Activated CD8-positive, alpha-beta memory T cell treated with anti-CD3 and anti-CD28 coated beads for 1 hour (primary cell): ENCODE data around the gene ABCA1.
"Not testable (repeated sequence)": the region's sequence is repeated elsewhere in the genome, so short reads cannot be mapped to it uniquely, and the experiment has no call there.

ENCODE experiments used
- DNase-seq, 2 donors: peaks; one replicate each; pipeline ENCODE4 v3.0.0-alpha.2; 2020; ENCODE audit warnings: low read depth in 1 of 2; ENCODE audit errors: extremely low read depth in 1 of 2

Gene ABCA1, protein sequence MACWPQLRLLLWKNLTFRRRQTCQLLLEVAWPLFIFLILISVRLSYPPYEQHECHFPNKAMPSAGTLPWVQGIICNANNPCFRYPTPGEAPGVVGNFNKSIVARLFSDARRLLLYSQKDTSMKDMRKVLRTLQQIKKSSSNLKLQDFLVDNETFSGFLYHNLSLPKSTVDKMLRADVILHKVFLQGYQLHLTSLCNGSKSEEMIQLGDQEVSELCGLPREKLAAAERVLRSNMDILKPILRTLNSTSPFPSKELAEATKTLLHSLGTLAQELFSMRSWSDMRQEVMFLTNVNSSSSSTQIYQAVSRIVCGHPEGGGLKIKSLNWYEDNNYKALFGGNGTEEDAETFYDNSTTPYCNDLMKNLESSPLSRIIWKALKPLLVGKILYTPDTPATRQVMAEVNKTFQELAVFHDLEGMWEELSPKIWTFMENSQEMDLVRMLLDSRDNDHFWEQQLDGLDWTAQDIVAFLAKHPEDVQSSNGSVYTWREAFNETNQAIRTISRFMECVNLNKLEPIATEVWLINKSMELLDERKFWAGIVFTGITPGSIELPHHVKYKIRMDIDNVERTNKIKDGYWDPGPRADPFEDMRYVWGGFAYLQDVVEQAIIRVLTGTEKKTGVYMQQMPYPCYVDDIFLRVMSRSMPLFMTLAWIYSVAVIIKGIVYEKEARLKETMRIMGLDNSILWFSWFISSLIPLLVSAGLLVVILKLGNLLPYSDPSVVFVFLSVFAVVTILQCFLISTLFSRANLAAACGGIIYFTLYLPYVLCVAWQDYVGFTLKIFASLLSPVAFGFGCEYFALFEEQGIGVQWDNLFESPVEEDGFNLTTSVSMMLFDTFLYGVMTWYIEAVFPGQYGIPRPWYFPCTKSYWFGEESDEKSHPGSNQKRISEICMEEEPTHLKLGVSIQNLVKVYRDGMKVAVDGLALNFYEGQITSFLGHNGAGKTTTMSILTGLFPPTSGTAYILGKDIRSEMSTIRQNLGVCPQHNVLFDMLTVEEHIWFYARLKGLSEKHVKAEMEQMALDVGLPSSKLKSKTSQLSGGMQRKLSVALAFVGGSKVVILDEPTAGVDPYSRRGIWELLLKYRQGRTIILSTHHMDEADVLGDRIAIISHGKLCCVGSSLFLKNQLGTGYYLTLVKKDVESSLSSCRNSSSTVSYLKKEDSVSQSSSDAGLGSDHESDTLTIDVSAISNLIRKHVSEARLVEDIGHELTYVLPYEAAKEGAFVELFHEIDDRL (N-terminal part only)

DNA sequence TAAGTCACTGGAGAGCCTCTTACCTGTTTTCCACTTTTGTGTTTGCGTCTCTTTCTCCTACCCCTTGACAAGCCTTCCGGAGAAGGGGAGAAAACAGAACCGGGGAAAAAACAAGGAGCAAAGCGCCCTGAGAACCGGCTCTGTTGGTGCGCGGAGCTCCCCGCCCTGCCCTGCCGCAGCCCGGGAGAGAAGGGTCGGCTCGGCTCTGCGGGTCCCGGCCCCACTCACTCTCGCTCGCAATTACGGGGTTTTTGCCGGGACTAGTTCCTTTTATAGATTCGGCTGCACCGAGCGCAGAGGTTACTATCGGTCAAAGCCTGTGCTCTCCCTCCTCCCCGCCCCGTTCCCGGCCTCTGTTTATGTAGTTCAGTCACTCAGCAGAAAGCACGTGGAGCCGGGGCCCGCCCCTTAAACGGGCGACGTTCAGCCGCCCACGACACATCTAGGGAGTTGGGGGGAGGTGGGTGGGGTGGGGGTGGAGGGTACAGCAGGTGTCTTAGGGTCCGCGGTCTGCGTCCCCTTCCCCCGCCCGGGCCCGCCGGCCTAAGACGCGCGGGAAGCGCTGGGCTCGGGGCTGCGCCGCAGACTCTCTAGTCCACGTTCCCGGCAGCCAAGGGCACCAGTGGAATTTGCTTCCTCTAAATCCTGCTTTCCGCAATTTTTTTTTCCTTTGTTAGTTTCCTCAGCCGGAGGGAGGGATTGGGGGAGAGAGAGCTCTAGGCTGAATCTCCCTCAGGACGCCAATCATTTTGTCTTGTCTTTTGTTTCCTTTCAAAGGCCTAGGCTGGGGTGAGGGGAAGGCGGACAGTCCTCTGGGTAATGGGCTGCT is at the start of gene ABCA1:
Gene ABCA1 (minus strand): TSS at position 244 of the 829 bp plus-strand sequence. CDS start 24,476 bp downstream, outside the sequence.
- DNase-seq: peak; percentile 33 to 40

DNA sequence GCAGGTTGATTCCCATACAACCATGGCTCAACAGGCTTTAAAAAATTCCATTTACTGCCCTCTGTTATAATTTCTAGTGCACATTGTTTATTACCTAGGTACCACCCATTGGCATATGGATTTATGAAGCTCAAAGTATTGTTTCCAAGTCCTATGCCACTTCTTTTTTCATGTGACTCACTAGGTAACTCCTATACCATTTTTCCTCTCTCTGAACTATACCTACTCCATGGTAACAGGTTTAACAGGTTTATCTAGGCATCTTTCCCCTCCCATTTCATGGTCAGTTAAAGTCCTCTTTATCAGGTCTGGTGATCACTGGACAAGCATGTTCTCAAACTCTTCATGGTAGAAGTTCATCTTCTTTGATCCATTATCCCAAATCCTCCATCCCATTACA is 49.6 kb upstream of the ABCA1 start:
- DNase-seq: no peak

DNA sequence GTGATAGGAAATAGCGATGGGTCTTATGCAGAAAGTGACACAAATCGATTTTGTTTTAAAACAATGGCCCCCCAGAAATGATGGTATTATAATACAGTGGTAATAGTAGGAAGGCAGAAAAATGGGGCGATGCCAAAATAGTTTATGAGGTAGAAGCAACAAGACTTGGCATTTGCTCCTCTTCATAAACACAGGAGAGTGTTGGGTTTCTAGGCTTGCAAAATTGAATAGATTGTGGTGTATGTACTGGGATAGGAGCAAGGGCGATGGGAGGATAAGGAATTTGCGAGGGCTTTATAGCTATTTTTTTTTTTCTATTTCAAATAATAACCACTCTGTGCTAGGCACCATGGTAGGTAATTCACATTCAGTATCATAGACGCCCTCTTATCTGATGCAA is 49.2 kb upstream of the ABCA1 start:
- no peak for DNase-seq

DNA sequence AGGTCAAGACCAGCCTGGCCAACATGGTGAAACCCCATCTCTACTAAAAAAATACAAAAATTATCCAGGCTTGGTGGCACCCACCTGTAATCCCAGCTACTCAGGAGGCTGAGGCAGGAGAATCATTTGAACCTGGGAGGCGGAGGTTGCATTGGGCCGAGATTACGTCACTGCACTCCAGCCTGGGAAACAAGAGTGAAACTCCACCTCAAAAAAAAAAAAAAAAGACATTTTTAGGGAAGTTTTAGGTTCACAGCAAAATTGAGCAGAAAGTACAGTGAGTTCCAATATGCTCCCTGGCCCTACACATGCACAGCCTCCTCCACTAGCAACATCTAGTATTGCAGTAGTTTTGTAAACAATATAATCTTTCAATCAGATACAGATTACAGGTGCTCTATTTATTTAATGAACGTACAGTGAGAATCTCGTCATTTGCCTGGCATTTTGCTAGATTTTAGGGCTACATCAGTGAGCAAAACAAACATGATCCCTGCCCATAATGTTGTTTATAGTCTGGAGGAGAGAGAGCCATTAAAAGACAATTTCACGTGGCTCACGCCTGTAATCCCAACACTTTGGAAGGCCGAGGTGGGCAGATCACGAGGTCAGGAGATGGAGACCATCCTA is 48.1 kb upstream of the ABCA1 start:
- not testable (repeated sequence) for DNase-seq

DNA sequence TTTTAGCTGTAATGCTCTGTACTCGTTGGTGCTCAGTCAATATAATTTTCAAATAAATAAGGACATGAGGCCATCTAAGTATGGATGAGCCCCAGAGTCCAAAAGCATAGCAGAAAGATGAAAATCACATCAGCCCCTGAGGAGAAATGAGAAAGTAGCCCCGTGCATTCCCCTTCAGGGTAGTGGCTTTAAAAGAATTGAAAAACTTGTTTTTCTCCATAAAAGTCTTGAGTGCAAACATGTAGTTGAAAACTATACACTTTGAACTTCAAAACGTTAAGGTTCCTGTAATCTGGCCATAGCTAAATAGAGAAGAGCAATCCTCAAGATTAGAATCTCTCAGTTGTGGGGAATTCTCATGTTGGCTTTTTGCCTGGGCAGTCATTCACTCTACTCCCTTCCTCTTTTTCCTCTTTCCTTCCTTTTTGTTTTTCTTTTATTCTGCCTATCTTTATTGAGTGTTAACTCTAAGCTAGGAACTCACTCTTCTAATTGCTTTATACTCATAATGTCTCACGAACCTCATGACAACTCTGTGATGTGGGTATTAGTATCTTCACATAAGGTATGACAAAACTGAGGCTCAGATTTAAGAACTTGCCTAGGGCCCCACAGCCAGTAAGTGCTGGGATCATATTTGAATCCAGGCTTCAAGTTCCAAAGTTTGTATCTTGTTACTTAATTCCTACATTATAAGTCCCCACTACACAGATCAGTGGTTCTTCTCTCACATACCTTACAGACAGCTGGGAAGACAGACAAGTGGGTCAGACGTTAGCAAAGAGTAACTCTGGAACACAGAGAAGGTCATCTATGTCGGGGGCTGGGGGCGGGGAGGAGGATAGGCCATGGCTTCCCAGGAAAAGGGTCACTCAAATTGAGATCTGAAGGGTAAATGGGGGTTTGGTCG is 46.4 kb upstream of the ABCA1 start:
- no peak for DNase-seq

DNA sequence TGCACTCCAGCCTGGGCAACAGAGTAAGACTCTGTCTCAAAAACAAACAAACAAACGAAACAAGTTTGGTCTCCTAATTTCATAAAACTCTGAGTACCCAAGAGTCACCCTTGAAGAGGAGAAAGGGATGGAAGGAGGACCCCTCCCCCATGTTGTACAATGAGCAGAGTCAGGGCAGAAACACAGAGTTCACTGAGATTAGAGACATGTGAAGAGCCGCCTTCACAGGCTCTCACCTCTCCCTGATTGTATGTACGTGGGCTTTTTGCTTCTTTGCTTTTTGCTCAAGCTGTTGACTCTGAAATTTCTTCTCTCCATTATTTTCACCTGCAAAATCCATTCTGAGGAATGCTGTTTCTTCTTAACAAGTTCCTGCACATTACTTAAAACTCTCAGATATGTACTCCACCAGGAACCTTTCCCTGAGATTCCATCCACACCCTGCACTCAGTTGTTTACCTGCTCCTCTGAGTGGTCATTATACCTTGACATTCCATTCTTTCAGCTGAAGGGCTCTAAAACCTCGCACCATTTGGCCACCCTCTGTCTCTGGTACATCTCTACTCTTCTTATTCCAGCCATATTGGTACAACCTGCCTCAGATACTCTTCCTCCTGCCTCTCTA is 44.4 kb upstream of the ABCA1 start:
- DNase-seq: no peak

DNA sequence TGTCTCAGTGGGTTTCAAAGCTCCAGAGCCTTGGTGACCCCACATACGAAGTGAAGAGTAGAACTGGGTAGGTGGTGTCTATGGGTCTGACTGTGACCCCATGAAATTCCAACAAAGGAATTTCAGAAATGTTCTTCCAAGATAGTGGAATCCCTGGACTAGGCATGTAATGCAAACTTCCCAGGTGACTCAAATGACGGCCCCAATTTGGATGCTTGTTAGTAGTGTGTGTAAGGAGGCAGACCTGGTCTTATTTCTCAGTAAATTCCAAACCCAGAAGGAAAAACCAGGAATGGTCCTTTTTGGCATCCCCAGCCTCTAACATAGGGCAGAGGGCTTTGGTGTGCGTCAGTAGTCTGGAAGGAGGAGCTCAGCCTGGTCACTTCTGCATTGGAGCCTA is 43.6 kb upstream of the ABCA1 start:
- no peak for DNase-seq

DNA sequence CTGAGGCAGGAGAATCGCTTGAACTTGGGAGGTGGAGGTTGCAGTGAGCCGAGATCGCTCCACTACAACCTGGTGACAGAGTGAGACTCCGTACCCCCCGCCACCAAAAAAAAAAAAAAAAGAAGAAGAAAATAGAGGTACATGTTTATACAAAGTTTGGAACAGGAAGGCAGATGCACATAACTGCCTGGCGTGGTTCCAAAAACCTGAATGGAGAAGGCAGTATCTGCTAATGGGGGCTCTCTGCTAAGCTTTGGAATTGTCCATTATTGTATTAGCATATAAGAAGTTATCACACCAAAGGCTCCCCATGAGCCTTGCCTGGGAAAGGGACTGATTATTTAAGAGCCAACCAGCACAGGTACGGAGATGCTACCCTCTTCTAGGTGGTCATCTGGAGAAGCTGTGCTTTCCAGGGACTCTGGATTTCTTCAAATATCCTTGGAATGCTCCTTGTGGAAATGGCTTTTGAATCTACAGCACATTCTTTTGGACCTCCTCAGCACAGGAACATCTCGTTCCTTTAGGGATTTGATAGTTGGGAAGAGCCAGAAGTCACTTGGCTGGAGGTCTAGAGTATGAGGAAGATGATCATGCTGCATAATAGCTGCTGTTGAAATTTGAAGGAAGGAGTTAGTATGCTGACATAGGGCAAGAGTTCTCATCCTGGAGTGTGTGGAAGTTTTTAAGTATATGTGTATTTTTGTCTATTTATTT is 42.5 kb upstream of the ABCA1 start:
- no peak for DNase-seq

DNA sequence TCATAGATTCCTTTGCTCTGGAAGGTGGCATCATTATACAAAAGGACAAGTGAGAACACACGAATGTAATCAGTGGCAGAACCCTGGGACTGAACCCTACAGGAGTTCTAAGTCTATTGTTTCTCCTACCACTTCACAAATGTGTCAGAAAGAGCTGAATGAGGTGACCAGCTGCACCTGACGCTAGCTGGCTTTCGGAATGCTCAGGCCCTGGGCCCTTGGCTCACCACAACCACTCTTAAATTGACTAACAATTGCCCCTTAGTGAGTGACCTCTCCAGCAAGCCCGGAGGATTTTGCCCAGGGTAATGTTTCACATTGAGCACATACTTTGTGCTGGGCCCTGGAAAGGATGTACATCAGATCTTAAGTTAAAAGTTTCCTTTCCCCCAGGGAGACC is 41.2 kb upstream of the ABCA1 start:
- no peak for DNase-seq

DNA sequence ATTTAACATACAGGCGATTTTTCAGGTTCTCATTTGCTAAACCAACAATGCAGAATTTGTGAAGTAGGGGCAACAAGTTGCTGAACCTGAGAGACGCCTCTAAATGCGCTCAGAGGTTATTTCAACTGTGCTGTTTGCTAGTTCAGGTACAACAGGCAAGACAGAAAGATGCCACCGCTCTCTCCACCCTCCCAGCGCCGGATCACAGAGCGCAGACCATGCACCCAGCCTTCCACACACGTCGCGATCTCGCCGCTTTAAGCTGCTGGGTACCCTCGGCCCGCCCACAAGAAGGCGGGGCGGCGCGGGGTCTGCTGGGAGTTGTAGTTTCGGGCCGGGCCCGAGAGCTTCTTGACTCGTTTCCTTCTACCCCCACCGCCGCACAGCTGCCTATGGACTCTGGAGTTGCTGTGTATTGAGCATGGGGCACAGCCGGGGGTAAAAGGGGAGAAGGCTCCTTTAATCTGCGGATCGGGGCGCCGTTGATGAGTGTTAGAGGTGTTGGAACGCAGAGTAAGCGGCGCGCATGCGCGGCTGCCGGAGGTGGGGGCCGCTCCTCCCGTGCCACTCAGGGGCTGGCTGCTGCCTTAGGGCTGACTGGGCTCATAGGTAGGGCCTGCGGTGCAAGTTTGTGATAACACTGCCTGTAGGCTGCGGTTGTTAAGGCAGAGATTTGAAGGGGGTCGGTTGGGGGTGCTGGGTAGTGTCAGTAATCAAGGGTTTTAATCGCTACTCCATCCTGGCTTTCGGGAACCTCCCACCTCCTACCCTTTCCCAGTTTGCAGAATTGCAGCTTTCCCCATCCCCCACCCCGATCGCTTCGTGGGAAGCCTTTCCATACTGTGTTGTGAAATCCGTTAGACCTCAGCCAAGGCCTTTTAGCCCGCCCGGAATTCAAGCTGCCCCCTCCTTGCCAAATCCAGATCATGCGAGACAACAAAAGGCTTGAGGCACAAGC is 40.3 kb upstream of the ABCA1 start:
- DNase-seq: peak; percentile 55 to 76

DNA sequence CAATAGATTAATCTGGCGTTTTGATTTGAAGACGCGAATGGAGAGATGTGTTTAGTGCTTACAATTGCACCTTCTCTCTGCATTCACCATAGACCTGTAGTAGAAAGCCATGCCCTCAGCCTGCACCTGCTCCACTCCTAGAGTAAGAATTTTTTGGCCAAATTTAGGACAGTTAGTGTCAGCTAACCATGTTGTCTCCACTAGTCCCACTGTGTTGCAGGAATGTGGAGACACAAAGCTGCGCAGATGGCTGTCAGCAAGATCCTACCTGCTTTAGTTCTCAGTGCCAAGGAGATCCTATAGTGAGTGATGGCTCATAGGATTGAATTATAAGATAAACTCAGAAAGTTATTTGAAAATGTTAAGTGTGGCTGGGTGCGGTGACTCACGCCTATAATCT is 35.1 kb upstream of the ABCA1 start:
- DNase-seq: no peak

DNA sequence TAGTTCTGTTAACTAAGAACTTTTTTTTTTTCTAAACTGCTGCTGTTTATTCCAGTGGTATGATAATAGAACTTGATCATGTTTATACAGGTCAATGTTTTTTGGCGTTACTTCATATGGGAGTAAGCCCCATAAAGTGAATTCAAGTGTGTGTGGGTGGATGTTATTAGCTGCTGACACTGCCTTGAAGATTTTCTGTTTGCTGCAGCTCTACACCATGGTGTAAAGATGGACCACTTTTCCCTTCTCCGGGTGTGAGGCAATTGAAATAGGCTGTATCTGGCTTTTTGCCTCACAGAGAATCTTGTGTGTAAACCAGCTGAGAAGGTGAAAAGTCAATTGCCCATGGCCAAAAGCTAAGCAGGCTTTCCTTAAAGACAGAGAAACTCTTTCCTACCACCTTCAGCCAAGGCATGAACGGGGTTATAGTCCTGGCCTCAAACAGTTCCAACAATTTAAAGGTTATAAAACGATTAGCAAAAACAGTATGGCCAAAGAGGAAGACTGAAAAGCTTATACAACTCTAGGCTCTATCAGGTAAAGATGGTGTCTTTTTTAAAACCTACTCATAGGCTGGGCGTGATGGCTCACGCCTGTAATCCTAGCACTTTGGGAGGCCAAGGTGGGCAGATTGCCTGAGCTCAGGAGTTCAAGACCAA is 33.9 kb upstream of the ABCA1 start:
- DNase-seq: no peak

DNA sequence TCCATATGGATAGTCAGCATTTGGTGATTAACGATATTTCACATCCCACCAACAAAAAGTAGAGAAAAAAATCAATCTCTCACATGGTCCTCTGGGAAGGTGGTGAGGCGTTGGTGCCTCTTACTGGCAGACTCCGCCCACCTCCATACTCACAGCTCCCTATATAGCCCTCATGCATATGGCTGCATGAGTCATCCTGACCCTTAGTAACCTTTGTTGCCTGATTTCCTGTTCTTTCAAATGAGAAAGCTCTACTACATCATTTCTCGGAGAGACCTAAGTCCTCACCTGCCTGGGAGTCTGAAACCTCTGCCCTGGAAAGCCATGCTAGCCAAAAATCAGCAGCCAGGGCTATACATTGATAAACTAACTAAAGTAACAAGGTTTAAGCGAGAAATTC is 33.3 kb upstream of the ABCA1 start:
- no peak for DNase-seq

DNA sequence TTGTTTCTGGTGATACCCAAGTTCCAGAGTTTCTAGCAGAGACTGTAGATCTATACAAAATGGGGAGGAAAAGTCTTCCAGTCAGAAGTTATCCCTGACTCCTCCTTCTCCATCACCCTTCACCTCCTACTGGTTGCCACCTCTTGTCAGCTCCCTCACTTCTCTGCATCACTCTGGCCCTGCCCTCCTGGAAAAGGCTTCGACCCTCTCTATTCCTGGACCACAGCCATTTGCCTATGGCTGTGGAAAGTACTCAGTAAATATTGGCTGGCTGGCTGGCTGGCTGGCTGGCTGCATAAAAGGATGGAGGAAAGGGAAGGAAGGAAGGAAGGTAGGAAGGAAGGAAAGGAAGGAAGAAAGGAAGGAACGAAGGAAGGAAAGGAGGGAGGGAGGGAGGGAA is 32.7 kb upstream of the ABCA1 start:
- no peak for DNase-seq

DNA sequence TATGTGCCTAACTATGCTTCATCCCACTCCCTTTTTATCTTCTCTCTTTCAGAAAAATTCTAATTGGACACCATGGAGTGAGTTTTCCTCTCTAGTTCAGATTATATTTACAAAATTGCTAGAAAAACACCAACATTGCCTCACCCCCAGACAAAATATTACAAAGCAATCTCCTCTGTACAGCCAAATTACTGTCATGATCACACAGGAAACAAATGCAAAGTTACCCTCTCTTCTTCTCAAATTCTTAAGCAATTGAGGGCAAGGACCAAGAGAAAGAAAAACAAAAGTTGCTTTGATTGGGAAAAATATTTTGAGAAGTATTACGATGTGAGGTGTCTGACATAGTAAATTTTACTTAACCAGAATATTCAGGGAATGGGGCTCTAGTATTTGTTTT is 30.8 kb upstream of the ABCA1 start:
- no peak for DNase-seq

DNA sequence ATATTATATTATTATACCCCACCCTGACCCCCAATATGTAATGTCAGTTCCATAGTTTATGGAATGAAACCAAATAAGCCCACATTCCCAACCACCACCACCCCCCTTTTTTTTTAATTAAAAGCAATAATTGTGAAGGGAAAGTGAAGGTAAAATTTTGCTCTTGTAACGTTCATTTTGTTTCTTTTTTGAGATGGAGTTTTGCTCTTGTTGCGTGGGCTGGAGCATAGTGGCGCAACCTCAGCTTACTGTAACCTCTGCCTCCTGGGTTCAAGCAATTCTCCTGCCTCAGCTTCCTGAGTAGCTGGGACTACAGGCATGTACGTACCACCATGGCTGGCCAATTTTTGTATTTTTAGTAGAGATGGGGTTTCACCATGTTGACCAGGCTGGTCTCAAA is 30.1 kb upstream of the ABCA1 start:
- DNase-seq: not testable (repeated sequence)
